SK-N-SH (cell line): ENCODE data around the gene FAM20C. TPM values are rescaled to one million over a fixed set of nuclear protein-coding genes. Genes with fewer than 3 reads are reported as not detected.

ENCODE experiments used
- CTCF ChIA-PET: fragments of 300-600, 350-600 bp; formaldehyde crosslinking; extraction: SDS; loops from one replicate; lab custom pipeline; 2021; lab: Yijun Ruan, JAX
- POLR2A ChIA-PET: fragments of 350-600 bp; sonication (Branson Sonifier 250); formaldehyde crosslinking; extraction: SDS; loops from one replicate; lab custom pipeline; 2020; ENCODE audit warnings: antibody characterized with exemption, inconsistent platforms; lab: Yijun Ruan, JAX
- DNase-seq: peaks from one replicate; pipeline ENCODE4 v3.0.0; 2012
- H2AFZ ChIP-seq: fragments of 200-600 bp; sonication (generic); 2 replicates; pipeline ENCODE4 v1.8.1; 2016; ENCODE audit warnings: antibody characterized with exemption, mild to moderate bottlenecking, low read depth
- H3F3A ChIP-seq: fragments of 200-600 bp; sonication (generic); replicated peaks from 2 replicates; pipeline ENCODE3; 2016; ENCODE audit warnings: antibody characterized with exemption, mild to moderate bottlenecking; ENCODE audit not compliant: insufficient read depth
- H3K27ac ChIP-seq, 2 experiments: fragments of 200-500 bp in 1 of 2; fragments of 200-600 bp in 1 of 2; sonication (Bioruptor generic) in 1 of 2; sonication (generic), shearing (Covaris generic) in 1 of 2; 2 replicates each; pipeline versions ENCODE4 v1.5.1 to v1.6.1; 2014 to 2016; ENCODE audit warnings: low read depth in 2 of 2, inconsistent platforms in 1 of 2, low read length in 1 of 2, mild to moderate bottlenecking in 1 of 2, mixed read lengths in 1 of 2
- H3K27me3 ChIP-seq: fragments of 200-600 bp; sonication (generic), shearing (Covaris generic); 2 replicates; pipeline ENCODE4 v1.6.1; 2016; ENCODE audit warnings: mixed run types; ENCODE audit not compliant: insufficient read depth
- H3K36me3 ChIP-seq, 2 experiments: fragments of 200-500 bp in 1 of 2; fragments of 200-600 bp in 1 of 2; sonication (Bioruptor generic) in 1 of 2; sonication (generic) in 1 of 2; replicated peaks in 1 of 2; 2 replicates each; pipeline versions ENCODE3 to v1.5.1; 2014 to 2016; ENCODE audit warnings: low read length in 1 of 2, mild to moderate bottlenecking in 1 of 2; ENCODE audit not compliant: insufficient read depth in 2 of 2, control insufficient read depth in 1 of 2
- H3K4me1 ChIP-seq, 2 experiments: fragments of 200-500 bp in 1 of 2; fragments of 200-600 bp in 1 of 2; sonication (Bioruptor generic) in 1 of 2; sonication (generic), shearing (Covaris generic) in 1 of 2; 2 replicates each; pipeline versions ENCODE4 v1.5.1 to v1.6.1; 2014 to 2016; ENCODE audit warnings: low read depth in 1 of 2, low read length in 1 of 2, mixed run types in 1 of 2; ENCODE audit not compliant: insufficient read depth in 2 of 2, control insufficient read depth in 1 of 2
- H3K4me2 ChIP-seq: fragments of 200-600 bp; sonication (generic), shearing (Covaris generic); 2 replicates; pipeline ENCODE4 v1.6.1; 2017; ENCODE audit warnings: mixed run types
- H3K4me3 ChIP-seq, 2 experiments: fragments of 200-500 bp in 1 of 2; fragments of 200-600 bp in 1 of 2; sonication (Bioruptor generic) in 1 of 2; sonication (generic), shearing (Covaris generic) in 1 of 2; 2 replicates each; pipeline versions ENCODE4 v1.5.1 to v1.8.1; 2014 to 2016; ENCODE audit warnings: low read depth in 2 of 2, inconsistent platforms in 1 of 2, low read length in 1 of 2, mild to moderate bottlenecking in 1 of 2, mixed read lengths in 1 of 2, moderate library complexity in 1 of 2
- H3K79me2 ChIP-seq: fragments of 200-600 bp; sonication (generic); 2 replicates; pipeline ENCODE4 v1.8.1; 2017; ENCODE audit warnings: mild to moderate bottlenecking; ENCODE audit not compliant: insufficient read depth
- H3K9ac ChIP-seq: fragments of 200-600 bp; sonication (generic); 2 replicates; pipeline ENCODE4 v1.6.1; 2017; ENCODE audit warnings: mixed run types
- H3K9me2 ChIP-seq: fragments of 200-600 bp; sonication (generic); 2 replicates; pipeline ENCODE4 v1.6.1; 2017; ENCODE audit warnings: mixed run types
- H3K9me3 ChIP-seq: fragments of 200-600 bp; sonication (generic); 2 replicates; pipeline ENCODE4 v1.6.1; 2017; ENCODE audit warnings: mixed run types, mild to moderate bottlenecking, moderate library complexity
- H4K20me1 ChIP-seq: fragments of 200-600 bp; sonication (generic); 2 replicates; pipeline ENCODE4 v1.6.1; 2017; ENCODE audit warnings: mild to moderate bottlenecking, mixed run types; ENCODE audit not compliant: insufficient read depth
- CHD2 ChIP-seq: fragments of 150-350 bp; IDR thresholded peaks from 2 replicates; pipeline ENCODE4 v1.6.1; 2018; ENCODE audit warnings: low read length; ENCODE audit not compliant: partially characterized antibody
- ELF1 ChIP-seq: IDR thresholded peaks from 2 replicates; pipeline ENCODE4 v1.4.0; 2012
- GABPA ChIP-seq: IDR thresholded peaks from 2 replicates; pipeline ENCODE4 v1.4.0; 2012; ENCODE audit warnings: low read depth, mild to moderate bottlenecking
- JUND ChIP-seq: IDR thresholded peaks from 2 replicates; pipeline ENCODE4 v1.4.0; 2012
- MXI1 ChIP-seq: IDR thresholded peaks from 2 replicates; pipeline ENCODE4 v1.6.1; 2012; ENCODE audit warnings: mild to moderate bottlenecking, low read depth, low read length, improper control_type of control experiment
- NRF1 ChIP-seq: IDR thresholded peaks from 2 replicates; pipeline ENCODE4 v1.6.1; 2012; ENCODE audit warnings: low read depth, mild to moderate bottlenecking, low read length
- RCOR1 ChIP-seq: fragments of 150-350 bp; IDR thresholded peaks from 2 replicates; pipeline ENCODE4 v1.6.1; 2017; ENCODE audit warnings: antibody characterized with exemption, low read length
- RFX5 ChIP-seq: IDR thresholded peaks from 2 replicates; pipeline ENCODE4 v1.6.1; 2012; ENCODE audit warnings: mild to moderate bottlenecking, improper control_type of control experiment, low read length
- SIN3A ChIP-seq: IDR thresholded peaks from 2 replicates; pipeline ENCODE4 v1.6.1; 2012; ENCODE audit warnings: low read depth, mild to moderate bottlenecking, low read length, moderate library complexity, borderline replicate concordance
- TCF12 ChIP-seq: IDR thresholded peaks from 2 replicates; pipeline ENCODE4 v1.4.0; 2012
- TEAD4 ChIP-seq: IDR thresholded peaks from 2 replicates; pipeline ENCODE4 v1.4.0; 2012; ENCODE audit warnings: mild to moderate bottlenecking, borderline replicate concordance; ENCODE audit not compliant: insufficient read depth
- ZBTB33 ChIP-seq: IDR thresholded peaks from 2 replicates; pipeline ENCODE4 v1.4.0; 2012; ENCODE audit warnings: low read depth, borderline replicate concordance
- WGBS: methylation state at CpG from one replicate; pipeline ENCODE4 v1.1.6; 2017; ENCODE audit warnings: low lambda C conversion rate; 5-methylcytosine and 5-hydroxymethylcytosine counted together
- polyA plus RNA-seq, 3 experiments: library from polyadenylated mRNA; depleted of rRNA; stranded (reverse); fragments of >200 nt; gene quantifications; 2 replicates each; pipeline ENCODE4 v1.2.3, GENCODE V29; 2012
- TF ChIP-seq, protein P1 (sequence below): fragments of 200-600 bp; sonication (generic); IDR thresholded peaks from 2 replicates; pipeline ENCODE4 v1.6.1; 2017; ENCODE audit warnings: antibody characterized with exemption, mild to moderate bottlenecking, moderate library complexity

FAM20C gene
- polyA plus RNA-seq, 1 of the 3 experiments (the other 2 are of a cell fraction): 12.7 TPM

- peaks cover 6% of the 10 kb centered on the region for H3F3A ChIP-seq
- H4K20me1 ChIP-seq: no peaks in the 10 kb centered on the region
- no peak overlapping the region for H3K27ac ChIP-seq
- H3K27me3 ChIP-seq: no peaks in the 10 kb centered on the region
- H3K4me1 ChIP-seq: no peaks in the 10 kb centered on the region
- ChIA-PET CTCF (interaction anchor here (1.0 to 1.5 kb wide), 2 partner anchors 10 to 13 kb away, joined by 3 to 5 read pairs; no protein-coding TSS in a partner anchor), POLR2A (no interaction called here)
- H2AFZ ChIP-seq: no peak overlapping the region
- no peaks in the 10 kb centered on the region for H3K79me2 ChIP-seq
- no peak overlapping the region for H3K9ac ChIP-seq
- no peaks in the 10 kb centered on the region for H3K9me3 ChIP-seq
- no peak overlapping the region for H3K4me2 ChIP-seq
- WGBS: 90% methylated on average over 39 of the region's 39 CpGs
- no peaks in the 10 kb centered on the region for H3K9me2 ChIP-seq
- TF ChIP-seq, protein P1, sequence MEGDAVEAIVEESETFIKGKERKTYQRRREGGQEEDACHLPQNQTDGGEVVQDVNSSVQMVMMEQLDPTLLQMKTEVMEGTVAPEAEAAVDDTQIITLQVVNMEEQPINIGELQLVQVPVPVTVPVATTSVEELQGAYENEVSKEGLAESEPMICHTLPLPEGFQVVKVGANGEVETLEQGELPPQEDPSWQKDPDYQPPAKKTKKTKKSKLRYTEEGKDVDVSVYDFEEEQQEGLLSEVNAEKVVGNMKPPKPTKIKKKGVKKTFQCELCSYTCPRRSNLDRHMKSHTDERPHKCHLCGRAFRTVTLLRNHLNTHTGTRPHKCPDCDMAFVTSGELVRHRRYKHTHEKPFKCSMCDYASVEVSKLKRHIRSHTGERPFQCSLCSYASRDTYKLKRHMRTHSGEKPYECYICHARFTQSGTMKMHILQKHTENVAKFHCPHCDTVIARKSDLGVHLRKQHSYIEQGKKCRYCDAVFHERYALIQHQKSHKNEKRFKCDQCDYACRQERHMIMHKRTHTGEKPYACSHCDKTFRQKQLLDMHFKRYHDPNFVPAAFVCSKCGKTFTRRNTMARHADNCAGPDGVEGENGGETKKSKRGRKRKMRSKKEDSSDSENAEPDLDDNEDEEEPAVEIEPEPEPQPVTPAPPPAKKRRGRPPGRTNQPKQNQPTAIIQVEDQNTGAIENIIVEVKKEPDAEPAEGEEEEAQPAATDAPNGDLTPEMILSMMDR: peak; percentile 37
- TF ChIP-seq NRF1: no peak
- H3K36me3 ChIP-seq: no peaks in the 10 kb centered on the region
- no peak overlapping the region for H3K4me3 ChIP-seq
- DNase-seq: no peak
Measured at GRCh38 chr7:207418-208129, 15.2 kb downstream of the FAM20C start.

- H3K36me3 ChIP-seq: no peaks in the 10 kb centered on the region
- no peak overlapping the region for H3K4me2 ChIP-seq
- H3K4me1 ChIP-seq: no peaks in the 10 kb centered on the region
- POLR2A ChIA-PET: no interaction called here
- CTCF ChIA-PET: interaction anchor here (1.0 to 1.5 kb wide), 2 partner anchors 11 to 12 kb away, joined by 3 to 5 read pairs; no protein-coding TSS in a partner anchor
- H2AFZ ChIP-seq: no peak overlapping the region
- no peak for DNase-seq
- H3K9me3 ChIP-seq: no peaks in the 10 kb centered on the region
- no peak overlapping the region for H3K4me3 ChIP-seq
- WGBS: 86% methylated on average over 10 of the region's 10 CpGs
- no peaks in the 10 kb centered on the region for H3K79me2 ChIP-seq
- no peaks in the 10 kb centered on the region for H4K20me1 ChIP-seq
- H3K27ac ChIP-seq: no peak overlapping the region
- no peak overlapping the region for H3K9ac ChIP-seq
- H3F3A ChIP-seq: peaks cover 6% of the 10 kb centered on the region
- H3K27me3 ChIP-seq: no peaks in the 10 kb centered on the region
- H3K9me2 ChIP-seq: no peaks in the 10 kb centered on the region
- TF ChIP-seq, protein P1: no peak
- no peak for TF ChIP-seq ZBTB33
- no peak for TF ChIP-seq TEAD4
- TF ChIP-seq JUND: no peak
- no peak for TF ChIP-seq SIN3A
- TF ChIP-seq RFX5: no peak
- no peak for TF ChIP-seq GABPA
- TF ChIP-seq CHD2: no peak
- no peak for TF ChIP-seq MXI1
- no peak for TF ChIP-seq RCOR1
- no peak for TF ChIP-seq TCF12
- TF ChIP-seq ELF1: no peak
- TF ChIP-seq, all 33 proteins: peak for 0
Measured at GRCh38 chr7:208130-208673, 15.8 kb downstream of the FAM20C start.
